ENCODE data around the gene HMHB1.

The HMHB1 gene

GRCh38 chr5:143824851-143825720, 13.1 kb downstream of the HMHB1 start:
- peak; percentile 83 for TF ChIP-seq CTCF (IDR thresholded peaks at IDR 0.05; ENCODE audit: borderline replicate concordance, insufficient read depth, low read depth, low read length)
- no peak overlapping the region for H3K4me3 ChIP-seq (ENCODE audit: low read depth, low read length)

- no peak overlapping the region for H3K4me3 ChIP-seq (ENCODE audit: low read depth, low read length)
- no peak for TF ChIP-seq CTCF (IDR thresholded peaks at IDR 0.05; ENCODE audit: borderline replicate concordance, insufficient read depth, low read depth, low read length)
Measured at GRCh38 chr5:143826951-143827444, 15.0 kb downstream of the HMHB1 start.

GRCh38 chr5:143828710-143829109, 16.7 kb downstream of the HMHB1 start:
- H3K4me3 ChIP-seq (ENCODE audit: low read depth, low read length), result no peak overlapping the region
- no peak for TF ChIP-seq CTCF (IDR thresholded peaks at IDR 0.05; ENCODE audit: borderline replicate concordance, insufficient read depth, low read depth, low read length)

DNA sequence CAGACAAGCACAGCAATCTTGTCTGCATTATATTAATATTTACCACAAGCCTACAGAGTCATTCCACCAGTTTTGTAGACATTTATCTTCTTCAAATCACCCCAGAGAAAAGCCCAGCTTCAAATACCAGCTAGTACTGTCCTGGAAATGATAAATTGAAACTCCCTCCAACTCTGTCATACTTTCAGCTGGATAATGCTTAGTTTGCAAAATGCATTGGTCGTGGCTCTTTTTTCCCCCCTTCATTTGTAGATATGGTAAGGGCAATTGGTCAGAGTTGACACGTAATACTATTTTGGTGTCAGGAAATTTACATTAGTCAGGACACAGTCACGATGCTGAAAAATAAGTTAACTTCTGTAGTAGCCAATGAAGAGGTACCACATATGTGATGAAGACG, 21.2 kb downstream of the HMHB1 start:
- no peak for TF ChIP-seq CTCF (IDR thresholded peaks at IDR 0.05; ENCODE audit: borderline replicate concordance, insufficient read depth, low read depth, low read length)
- no peak overlapping the region for H3K4me3 ChIP-seq (ENCODE audit: low read depth, low read length)

DNA sequence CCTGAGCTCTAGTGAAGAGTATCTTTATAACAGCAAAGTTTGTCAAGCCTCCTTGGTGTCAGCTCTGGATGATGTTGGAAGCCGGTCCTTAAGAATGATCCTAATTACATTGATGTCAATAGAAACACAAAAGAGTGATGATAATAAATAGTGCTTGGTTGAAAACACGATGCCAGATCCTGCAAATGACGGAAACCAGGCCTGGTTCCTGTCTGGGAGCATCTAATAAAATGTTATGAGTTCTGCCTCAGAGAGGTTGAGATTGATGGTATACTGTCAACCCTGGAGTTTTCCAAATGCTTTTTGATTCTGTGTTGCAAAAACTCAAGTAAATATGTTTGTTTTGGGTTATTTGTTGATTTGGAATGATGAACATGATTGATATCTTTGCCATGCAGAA, 23.3 kb downstream of the HMHB1 start:
- H3K4me3 ChIP-seq (ENCODE audit: low read depth, low read length), result no peak overlapping the region
- TF ChIP-seq CTCF (IDR thresholded peaks at IDR 0.05; ENCODE audit: borderline replicate concordance, insufficient read depth, low read depth, low read length), result no peak

DNA sequence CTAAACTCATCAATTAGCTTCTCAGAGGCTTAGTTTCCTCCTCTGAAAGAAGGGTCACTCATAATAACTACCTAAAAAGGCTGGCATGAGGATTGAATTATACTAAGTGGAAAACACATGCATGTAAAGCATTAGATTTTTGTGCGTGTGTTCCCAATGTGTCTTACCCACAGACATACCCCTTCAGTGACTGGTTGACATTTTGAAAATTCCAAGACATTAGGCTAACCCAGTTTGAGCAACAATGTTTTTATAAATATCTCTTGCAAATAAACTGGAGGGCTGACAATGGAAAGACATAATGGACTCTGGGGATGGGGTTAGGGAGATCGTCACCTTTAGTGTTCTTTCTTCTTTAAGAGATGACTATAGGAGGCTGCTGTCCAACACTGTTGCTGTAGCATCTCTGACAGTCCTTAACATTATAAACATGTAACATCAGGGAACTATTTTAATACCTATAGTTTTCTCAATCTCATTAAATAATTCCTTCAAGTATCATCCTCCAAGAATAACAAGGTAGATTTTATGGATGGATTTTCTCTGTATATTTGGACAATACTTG, 24.3 kb downstream of the HMHB1 start:
- no peak for TF ChIP-seq CTCF (IDR thresholded peaks at IDR 0.05; ENCODE audit: borderline replicate concordance, insufficient read depth, low read depth, low read length)
- no peak overlapping the region for H3K4me3 ChIP-seq (ENCODE audit: low read depth, low read length)
